ENCODE measurements around the gene DDX24.

The DDX24 gene

DNA sequence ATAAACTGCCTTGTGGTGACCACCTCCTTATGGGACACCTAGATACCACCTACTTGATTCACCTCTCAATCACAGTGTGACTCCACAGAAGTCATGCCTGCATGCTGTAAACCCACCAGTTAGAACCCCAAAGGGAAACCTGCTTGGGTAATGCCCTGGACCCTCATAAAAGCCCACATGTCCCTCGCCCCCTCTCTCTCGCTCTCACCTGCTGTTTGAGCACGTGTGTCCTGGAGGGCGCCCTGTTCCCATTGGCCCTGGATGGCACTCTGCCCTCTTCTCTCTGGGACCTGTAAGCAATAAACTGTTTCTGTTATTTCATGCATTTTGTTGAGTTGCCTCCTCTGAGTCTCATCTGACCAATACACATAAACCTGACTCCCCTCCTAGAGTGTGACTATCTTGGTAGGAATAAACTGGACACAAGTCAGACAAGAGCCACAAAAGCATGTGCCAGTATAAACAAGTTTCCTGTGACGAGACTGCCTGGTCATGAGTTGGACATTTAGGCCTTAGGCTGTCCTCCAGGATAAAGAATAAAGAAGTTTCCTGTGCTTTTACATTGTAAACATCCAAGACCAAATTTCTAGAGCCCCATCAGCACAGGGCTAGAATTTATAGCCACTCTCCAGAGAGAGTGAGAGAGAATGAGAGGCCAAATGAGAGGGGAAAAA lies 39.8 kb upstream of the DDX24 start:
- TF ChIP-seq, protein P1, sequence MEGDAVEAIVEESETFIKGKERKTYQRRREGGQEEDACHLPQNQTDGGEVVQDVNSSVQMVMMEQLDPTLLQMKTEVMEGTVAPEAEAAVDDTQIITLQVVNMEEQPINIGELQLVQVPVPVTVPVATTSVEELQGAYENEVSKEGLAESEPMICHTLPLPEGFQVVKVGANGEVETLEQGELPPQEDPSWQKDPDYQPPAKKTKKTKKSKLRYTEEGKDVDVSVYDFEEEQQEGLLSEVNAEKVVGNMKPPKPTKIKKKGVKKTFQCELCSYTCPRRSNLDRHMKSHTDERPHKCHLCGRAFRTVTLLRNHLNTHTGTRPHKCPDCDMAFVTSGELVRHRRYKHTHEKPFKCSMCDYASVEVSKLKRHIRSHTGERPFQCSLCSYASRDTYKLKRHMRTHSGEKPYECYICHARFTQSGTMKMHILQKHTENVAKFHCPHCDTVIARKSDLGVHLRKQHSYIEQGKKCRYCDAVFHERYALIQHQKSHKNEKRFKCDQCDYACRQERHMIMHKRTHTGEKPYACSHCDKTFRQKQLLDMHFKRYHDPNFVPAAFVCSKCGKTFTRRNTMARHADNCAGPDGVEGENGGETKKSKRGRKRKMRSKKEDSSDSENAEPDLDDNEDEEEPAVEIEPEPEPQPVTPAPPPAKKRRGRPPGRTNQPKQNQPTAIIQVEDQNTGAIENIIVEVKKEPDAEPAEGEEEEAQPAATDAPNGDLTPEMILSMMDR (IDR thresholded peaks at IDR 0.05; ENCODE audit: insufficient read depth, missing control alignments) = no peak
- no peak for FAIRE-seq
- no peak for DNase-seq (ENCODE audit: insufficient read length, low spot score)

DNA sequence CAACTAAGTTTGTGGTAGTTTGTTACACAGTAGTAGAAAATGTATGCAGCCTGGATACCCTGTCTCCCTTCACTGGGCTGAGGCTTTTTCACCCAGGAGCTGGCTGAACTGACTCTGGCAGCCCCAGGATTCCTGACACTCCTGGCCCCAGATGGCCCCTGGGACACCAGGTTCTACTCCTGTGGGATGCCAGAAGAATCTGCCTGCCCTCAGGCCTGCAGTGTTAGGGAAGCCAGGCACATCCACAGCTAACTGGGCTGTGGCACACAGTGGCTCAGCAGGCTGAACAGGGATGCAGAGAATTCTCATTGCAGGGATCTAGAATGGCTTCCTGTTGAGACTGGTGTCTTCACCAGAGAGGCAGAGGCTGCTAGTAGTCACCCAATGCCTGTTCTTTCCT lies 38.1 kb upstream of the DDX24 start:
- no peak for DNase-seq (ENCODE audit: insufficient read length, low spot score)
- TF ChIP-seq, protein P1 (IDR thresholded peaks at IDR 0.05; ENCODE audit: insufficient read depth, missing control alignments) = no peak
- no peak for FAIRE-seq

DNA sequence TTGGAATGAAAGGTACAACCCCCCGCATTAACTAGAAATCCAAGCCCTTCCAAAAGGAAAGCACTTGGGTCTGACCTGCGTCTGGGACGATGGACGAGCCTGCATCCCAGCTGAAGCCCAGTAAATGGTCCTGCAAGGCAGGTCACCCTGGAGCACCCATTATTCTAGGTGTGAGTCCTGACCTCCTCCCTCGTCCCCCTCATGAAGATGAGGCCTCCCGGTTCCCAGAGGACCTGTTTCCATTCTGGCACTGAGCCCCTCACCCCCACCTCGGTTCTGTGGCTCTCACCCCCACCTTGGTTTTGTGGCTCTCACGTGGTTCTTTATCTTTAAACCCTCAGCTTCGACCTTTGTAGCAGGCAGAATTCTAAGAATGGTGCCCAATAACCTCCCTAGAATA lies 36.9 kb upstream of the DDX24 start:
- TF ChIP-seq, protein P1 (IDR thresholded peaks at IDR 0.05; ENCODE audit: insufficient read depth, missing control alignments) = no peak
- FAIRE-seq (no peak), DNase-seq (ENCODE audit: insufficient read length, low spot score) (no peak)

DNA sequence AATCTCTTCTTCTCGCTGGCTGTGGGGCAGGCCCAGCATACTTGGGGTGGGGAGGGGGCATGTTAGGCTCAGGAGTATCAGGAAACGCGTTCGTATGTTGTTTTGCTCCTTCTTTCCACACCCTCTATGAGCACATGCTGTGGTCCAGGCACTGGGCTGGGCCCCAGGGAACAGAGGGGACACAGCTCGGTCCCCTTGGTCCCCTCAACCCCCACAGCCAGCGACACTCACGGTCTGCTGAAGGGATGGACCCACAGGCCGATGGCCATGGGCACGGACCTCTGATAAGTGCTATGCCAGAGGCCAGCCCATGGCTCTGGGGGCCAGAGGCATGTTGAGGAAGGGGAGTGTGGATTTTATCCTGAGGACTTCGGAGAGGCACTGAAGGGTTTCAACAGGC lies 35.7 kb upstream of the DDX24 start:
- no peak for FAIRE-seq
- TF ChIP-seq, protein P1 (IDR thresholded peaks at IDR 0.05; ENCODE audit: insufficient read depth, missing control alignments) = no peak

DNA sequence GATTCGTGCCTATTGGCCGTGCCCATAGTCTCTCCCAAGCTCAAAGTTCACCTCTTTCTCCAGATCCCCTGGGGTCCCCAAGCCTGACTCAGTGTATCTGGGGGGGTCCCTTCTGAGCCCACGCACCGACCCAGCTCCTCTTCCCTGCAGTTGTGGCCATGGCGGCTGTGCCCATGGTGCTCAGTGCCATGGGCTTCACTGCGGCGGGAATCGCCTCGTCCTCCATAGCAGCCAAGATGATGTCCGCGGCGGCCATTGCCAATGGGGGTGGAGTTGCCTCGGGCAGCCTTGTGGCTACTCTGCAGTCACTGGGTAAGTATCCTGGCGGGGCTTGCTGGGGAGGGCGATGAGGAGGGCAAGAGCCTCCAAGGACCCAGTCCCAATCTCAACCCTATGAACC lies 34.6 kb upstream of the DDX24 start:
- DNase-seq (ENCODE audit: insufficient read length, low spot score) (no peak), FAIRE-seq (no peak)
- TF ChIP-seq, protein P1 (IDR thresholded peaks at IDR 0.05; ENCODE audit: insufficient read depth, missing control alignments) = no peak

More for the DNA sequence above, 35.7 kb upstream of the DDX24 start:
- DNase-seq (ENCODE audit: insufficient read length, low spot score) = no peak

DNA sequence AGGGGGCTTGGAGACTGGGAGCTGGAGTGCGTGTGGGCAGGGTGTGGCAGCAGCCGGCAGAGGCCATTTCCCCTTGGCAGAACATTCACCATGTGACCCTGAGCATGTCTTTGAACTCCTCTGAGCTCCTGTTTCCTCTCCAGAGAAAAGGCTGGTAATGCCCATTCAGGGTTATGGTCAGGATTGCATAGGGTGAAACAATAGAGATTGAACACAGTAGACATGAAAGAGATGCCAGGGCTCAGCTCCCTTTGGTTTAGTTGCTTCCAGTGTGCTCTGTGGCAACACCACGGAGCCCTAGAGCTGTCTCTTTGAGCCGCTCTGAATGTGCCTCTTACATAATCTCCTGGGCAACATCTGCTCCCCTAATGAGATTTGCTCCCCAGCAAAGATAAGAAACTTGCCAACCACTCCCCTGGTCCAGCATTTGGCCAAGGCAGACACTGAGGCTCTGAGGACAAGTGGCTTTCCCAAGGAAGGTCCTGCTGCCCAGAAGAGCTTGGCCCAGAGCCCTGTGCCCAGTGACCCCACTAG lies 34.1 kb upstream of the DDX24 start:
- DNase-seq (ENCODE audit: insufficient read length, low spot score) (peak; percentile 51), FAIRE-seq (peak; percentile 73)
- TF ChIP-seq, protein P1 (IDR thresholded peaks at IDR 0.05; ENCODE audit: insufficient read depth, missing control alignments) = no peak

DNA sequence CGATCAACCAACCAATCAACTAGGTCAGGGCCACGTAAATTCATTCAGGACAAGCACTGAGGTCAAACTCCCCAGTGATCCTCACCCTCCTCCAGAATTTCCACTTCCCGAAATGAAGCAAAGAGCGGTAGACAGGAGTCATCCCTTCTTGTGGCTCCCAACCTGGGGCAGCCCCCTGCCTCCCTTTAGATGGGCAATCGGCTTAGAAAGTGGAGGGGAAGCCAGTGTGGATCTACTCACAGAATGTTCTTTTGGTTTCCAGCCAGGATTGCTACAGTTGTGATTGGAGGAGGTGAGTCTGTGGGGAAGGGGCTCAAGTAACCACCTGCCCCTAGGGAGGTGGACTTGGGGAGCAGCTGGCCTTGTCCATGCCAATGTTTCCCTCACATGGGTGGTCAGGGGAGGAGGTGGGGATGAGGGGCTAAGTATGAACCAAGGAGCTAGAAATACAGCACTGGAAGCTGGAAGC lies 33.6 kb upstream of the DDX24 start:
- FAIRE-seq (no peak), DNase-seq (ENCODE audit: insufficient read length, low spot score) (no peak)
- TF ChIP-seq, protein P1 (IDR thresholded peaks at IDR 0.05; ENCODE audit: insufficient read depth, missing control alignments) = no peak
